Prostate gland (tissue), 2 donors: Measurements from ENCODE around the gene PHC2.
A peak's percentile ranks its signal among the peaks of the same experiment; 100 is the strongest.

Experiments used
- CTCF ChIP-seq, 4 experiments: fragments of 200-600 bp in 2 of 4; fragments of 450-650 bp in 2 of 4; sonication (generic) in 2 of 4; IDR thresholded peaks; 1 replicate in 3 of 4; 2 replicates in 1 of 4; pipeline ENCODE4 v1.5.1; 2016 to 2019; ENCODE audit warnings: antibody characterized with exemption in 4 of 4, mild to moderate bottlenecking in 2 of 4, moderate library complexity in 2 of 4
- POLR2A ChIP-seq: fragments of 450-650 bp; IDR thresholded peaks from one replicate; pipeline ENCODE4 v1.6.1; 2016; ENCODE audit warnings: antibody characterized with exemption, mild to moderate bottlenecking

GRCh38 chr1:33455539-33456501 is 24.9 kb upstream of the PHC2 start:
- no peak for TF ChIP-seq POLR2A
- peak; percentile 27 to 78 (median 67) for TF ChIP-seq CTCF (IDR thresholded peaks at IDR 0.05)
